IMR-90 (cell line): ENCODE results near the gene FNDC3A. TPM values are rescaled to one million over a fixed set of nuclear protein-coding genes. Genes with fewer than 3 reads are reported as not detected.

ENCODE experiments used
- ATAC-seq: fragments of 200-7000 bp; cut with Tn5 transposase; 2 replicates; pipeline ENCODE4 v1.9.1; 2020; ENCODE audit warnings: low read depth, mild to moderate bottlenecking, moderate library complexity
- BruUV-seq: library from RNA; stranded (reverse); fragments of 400-500 nt; replicated peaks from 2 replicates; lab custom pipeline; 2021; lab: Mats Ljungman, UMichigan
- CTCF ChIA-PET: fragments of 300-600 bp; formaldehyde crosslinking; extraction: SDS; loops from one replicate; lab custom pipeline; 2021; ENCODE audit warnings: antibody characterized with exemption; lab: Yijun Ruan, JAX
- POLR2A ChIA-PET: fragments of 300-600 bp; sonication (Branson Sonifier 250); formaldehyde crosslinking; loops from one replicate; lab custom pipeline; 2022; ENCODE audit warnings: antibody characterized with exemption; ENCODE audit not compliant: unreplicated experiment; lab: Charles Lee
- DNase-seq: peaks from one replicate; pipeline ENCODE4 v3.0.0; 2013
- H2AFZ ChIP-seq: replicated peaks from 2 replicates; pipeline ENCODE3; 2013; ENCODE audit warnings: low read length, mild to moderate bottlenecking; ENCODE audit not compliant: poor library complexity
- H2AK5ac ChIP-seq: 2 replicates; pipeline ENCODE4 v1.6.1; 2013; ENCODE audit warnings: low read depth, low read length, inconsistent platforms
- H2AK9ac ChIP-seq: replicated peaks from 2 replicates; pipeline ENCODE3; 2013; ENCODE audit warnings: mild to moderate bottlenecking, low read depth, low read length, moderate library complexity; ENCODE audit not compliant: poor library complexity
- H2BK120ac ChIP-seq: 2 replicates; pipeline ENCODE4 v1.6.1; 2013; ENCODE audit warnings: low read depth, low read length, inconsistent platforms
- H2BK15ac ChIP-seq: 3 replicates; pipeline ENCODE4 v1.6.1; 2013; ENCODE audit warnings: low read depth, low read length, inconsistent platforms
- H2BK20ac ChIP-seq: 2 replicates; pipeline ENCODE4 v1.6.1; 2013; ENCODE audit warnings: low read depth, mild to moderate bottlenecking, inconsistent platforms, low read length, moderate library complexity
- H2BK5ac ChIP-seq: 2 replicates; pipeline ENCODE4 v1.6.1; 2013; ENCODE audit warnings: mild to moderate bottlenecking, low read depth, low read length, inconsistent platforms; ENCODE audit not compliant: poor library complexity, severe bottlenecking
- H3K14ac ChIP-seq: replicated peaks from 2 replicates; pipeline ENCODE4 v1.6.1; 2013; ENCODE audit warnings: low read depth, low read length, inconsistent platforms
- H3K18ac ChIP-seq: 2 replicates; pipeline ENCODE4 v1.6.1; 2013; ENCODE audit warnings: low read depth, low read length, control low read depth
- H3K23ac ChIP-seq: 2 replicates; pipeline ENCODE4 v1.6.1; 2013; ENCODE audit warnings: low read depth, low read length, inconsistent platforms
- H3K27ac ChIP-seq: 2 replicates; pipeline ENCODE4 v1.5.1; 2013; ENCODE audit warnings: mild to moderate bottlenecking, control low read depth, low read length; ENCODE audit not compliant: insufficient read depth
- H3K27me3 ChIP-seq: 2 replicates; pipeline ENCODE4 v1.6.1; 2013; ENCODE audit warnings: low read length; ENCODE audit not compliant: control insufficient read depth, insufficient read depth
- H3K36me3 ChIP-seq: 2 replicates; pipeline ENCODE4 v1.6.1; 2013; ENCODE audit warnings: low read length, mixed read lengths; ENCODE audit not compliant: control insufficient read depth, insufficient read depth
- H3K4ac ChIP-seq: 2 replicates; pipeline ENCODE4 v1.6.1; 2013; ENCODE audit warnings: low read depth, low read length, inconsistent platforms
- H3K4me1 ChIP-seq: 2 replicates; pipeline ENCODE4 v1.6.1; 2013; ENCODE audit warnings: low read length, mixed read lengths; ENCODE audit not compliant: control insufficient read depth, insufficient read depth
- H3K4me2 ChIP-seq: 2 replicates; pipeline ENCODE4 v1.6.1; 2013; ENCODE audit warnings: low read depth, mild to moderate bottlenecking, control low read depth, low read length, moderate library complexity
- H3K4me3 ChIP-seq: 2 replicates; pipeline ENCODE4 v1.5.1; 2013; ENCODE audit warnings: low read depth, mild to moderate bottlenecking, control low read depth, low read length, moderate library complexity; ENCODE audit not compliant: insufficient read depth
- H3K56ac ChIP-seq: 2 replicates; pipeline ENCODE4 v1.6.1; 2013; ENCODE audit warnings: low read length, inconsistent platforms; ENCODE audit not compliant: insufficient read depth; ENCODE audit errors: extremely low read depth
- H3K79me1 ChIP-seq, 2 experiments: 2 replicates each; pipeline ENCODE4 v1.6.1; 2013; ENCODE audit warnings: low read length in 2 of 2, inconsistent platforms in 1 of 2, low read depth in 1 of 2
- H3K9ac ChIP-seq: 2 replicates; pipeline ENCODE4 v1.6.1; 2013; ENCODE audit warnings: low read depth, low read length, control low read depth
- H3K9me1 ChIP-seq: 2 replicates; pipeline ENCODE4 v1.6.1; 2013; ENCODE audit warnings: low read length, inconsistent platforms; ENCODE audit not compliant: insufficient read depth
- H3K9me3 ChIP-seq: 2 replicates; pipeline ENCODE4 v1.6.1; 2013; ENCODE audit warnings: low read length; ENCODE audit not compliant: control insufficient read depth, insufficient read depth
- H4K20me1 ChIP-seq: 2 replicates; pipeline ENCODE4 v1.6.1; 2013; ENCODE audit warnings: low read length, inconsistent platforms; ENCODE audit not compliant: insufficient read depth
- H4K5ac ChIP-seq: 2 replicates; pipeline ENCODE4 v1.6.1; 2013; ENCODE audit warnings: mild to moderate bottlenecking, low read depth, low read length, control low read depth
- H4K8ac ChIP-seq, 2 experiments: 2 replicates each; pipeline ENCODE4 v1.6.1; 2013; ENCODE audit warnings: low read depth in 2 of 2, low read length in 2 of 2, control low read depth in 1 of 2, inconsistent platforms in 1 of 2
- H4K91ac ChIP-seq: 2 replicates; pipeline ENCODE4 v1.6.1; 2013; ENCODE audit warnings: low read depth, low read length, inconsistent platforms; ENCODE audit not compliant: insufficient read depth
- MXI1 ChIP-seq: IDR thresholded peaks from 2 replicates; pipeline ENCODE4 v1.6.1; 2012; ENCODE audit warnings: low read depth, mild to moderate bottlenecking, low read length, moderate library complexity, borderline replicate concordance
- RAD21 ChIP-seq: IDR thresholded peaks from 2 replicates; pipeline ENCODE4 v1.6.1; 2012; ENCODE audit warnings: low read length, improper control_type of control experiment
- USF2 ChIP-seq: fragments of 150-350 bp; IDR thresholded peaks from 2 replicates; pipeline ENCODE4 v1.6.1; 2017; ENCODE audit warnings: mild to moderate bottlenecking, antibody characterized with exemption, low read length, low read depth
- WGBS, 2 experiments: methylation state at CpG; one replicate each; pipeline versions ENCODE4 v1.1.5 to v1.1.7; 2013; ENCODE audit warnings: missing lambda C conversion rate in 2 of 2; ENCODE audit not compliant: insufficient read length in 1 of 2; ENCODE audit errors: extremely low coverage in 2 of 2; 5-methylcytosine and 5-hydroxymethylcytosine counted together
- dilution Hi-C: fragments of 300-500 bp; cut with HindIII; formaldehyde crosslinking; loops from one replicate; pipeline ENCODE4 v1.14.3; 2018; ENCODE audit warnings: low sequenced_read_pairs; ENCODE audit not compliant: unreplicated experiment
- in situ Hi-C: fragments of 300-500 bp; cut with MboI; formaldehyde crosslinking; loops from 3 replicates; pipeline ENCODE4 v1.14.3; 2019; ENCODE audit warnings: low sequenced_read_pairs, inconsistent platforms, mixed read lengths
- intact Hi-C: fragments of 100-400 bp; cut with micrococcal nuclease; formaldehyde crosslinking; loops from 2 replicates; pipeline ENCODE4 v1.10.0; 2022
- polyA plus RNA-seq, 3 experiments: library from polyadenylated mRNA; depleted of rRNA; stranded (reverse); fragments of >200 nt; gene quantifications; 2 replicates each; pipeline ENCODE4 v1.2.3, GENCODE V29; 2012; ENCODE audit warnings: low replicate concordance in 1 of 3
- total RNA-seq: library from RNA; depleted of rRNA; stranded (reverse); fragments of >200 nt; gene quantifications from 2 replicates; pipeline ENCODE4 v1.2.3, GENCODE V29; 2012

Gene FNDC3A
- total and polyA plus RNA-seq, 2 of the 4 experiments (the other 2 are of a cell fraction), result 29.2 to 60.4 TPM

GRCh38 chr13:49146950-49147355 is 171.2 kb downstream of the FNDC3A start:
- Histone ChIP-seq H2AK9ac (no peak overlapping the region), H2AFZ (no peak overlapping the region), H3K9me3 (peaks cover 4% of the 10 kb centered on the region), H2BK120ac (no peak overlapping the region), H3K4me1 (no peaks in the 10 kb centered on the region; the same call in 1 of the 2 replicates), H4K20me1 (no peaks in the 10 kb centered on the region), H3K27me3 (no peaks in the 10 kb centered on the region), H3K18ac (no peak overlapping the region), H3K36me3 (peaks cover 19% of the 10 kb centered on the region), H3K4me2 (peak overlapping the region; percentile 39), H3K9me1 (no peaks in the 10 kb centered on the region), H3K4me3 (no peak overlapping the region), H2BK5ac (peak overlapping the region; percentile 54), H2BK15ac (no peak overlapping the region), H4K91ac (no peak overlapping the region), H3K9ac (no peak overlapping the region), H3K14ac (no peak overlapping the region), H3K27ac (no peak overlapping the region), H4K8ac (no peak overlapping the region), H3K4ac (no peak overlapping the region), H2AK5ac (no peak overlapping the region), H3K79me1 (peaks cover 11 to 20% of the 10 kb centered on the region in 2 experiments; a peak in 3 of 4 replicates), H4K5ac (no peak overlapping the region), H3K23ac (no peak overlapping the region), H2BK20ac (no peak overlapping the region), H3K56ac (no peak overlapping the region)
- intact Hi-C loops, result no loop called here
- BruUV-seq, result no TSS peak
- peak; percentile 3; the same call in 1 of the 2 replicates for TF ChIP-seq USF2
- no peak for TF ChIP-seq MXI1
- TF ChIP-seq RAD21, result no peak
- WGBS, 2 experiments, result no CpG with 5 or more reads among the region's 2 CpGs
- dilution Hi-C loops, result no loop called here
- ATAC-seq, result peak; percentile 81
- in situ Hi-C loops, result no loop called here
- ChIA-PET POLR2A (interaction anchor here (0.6 kb wide), 1 partner anchor 57 kb away, joined by 3 read pairs; no protein-coding TSS in a partner anchor), CTCF (no interaction called here)
- DNase-seq, result peak; percentile 60
